HepG2 (cell line): ENCODE measurements around the gene RIMOC1. TPM values are rescaled to one million over a fixed set of nuclear protein-coding genes. Genes with fewer than 3 reads are reported as not detected.

Experiments
- KLF13 ChIP-seq: sonication (generic); formaldehyde crosslinking; IDR thresholded peaks from 2 replicates; pipeline ENCODE4 v1.4.0; 2020; ENCODE audit warnings: mild to moderate bottlenecking, missing genetic modification reagents
- LCORL ChIP-seq, 2 experiments: fragments of 450-650 bp in 1 of 2; sonication (generic) in 1 of 2; formaldehyde crosslinking in 1 of 2; IDR thresholded peaks; 2 replicates each; pipeline versions ENCODE4 v1.5.0 to v1.6.1; 2017 to 2020; ENCODE audit warnings: antibody characterized with exemption in 1 of 2, missing genetic modification reagents in 1 of 2
- SMAD1 ChIP-seq: sonication (generic); formaldehyde crosslinking; IDR thresholded peaks from 2 replicates; pipeline ENCODE4 v1.4.0; 2020; ENCODE audit warnings: missing genetic modification reagents, low read depth, mild to moderate bottlenecking, borderline replicate concordance
- ZC3H13 ChIP-seq: sonication (generic); formaldehyde crosslinking; IDR thresholded peaks from 2 replicates; pipeline ENCODE4 v1.8.1; 2023; ENCODE audit warnings: mild to moderate bottlenecking, missing genetic modification reagents, moderate library complexity
- ZFP36L1 ChIP-seq: sonication (generic); formaldehyde crosslinking; IDR thresholded peaks from 2 replicates; pipeline ENCODE4 v1.8.0; 2022; ENCODE audit warnings: mild to moderate bottlenecking, missing genetic modification reagents, moderate library complexity
- ZNF235 ChIP-seq: sonication (generic); formaldehyde crosslinking; IDR thresholded peaks from 2 replicates; pipeline ENCODE4 v1.8.1; 2023; ENCODE audit warnings: mild to moderate bottlenecking, missing genetic modification reagents, borderline replicate concordance
- ZNF3 ChIP-seq: IDR thresholded peaks from 2 replicates; pipeline ENCODE4 v1.7.0; 2017; ENCODE audit warnings: inconsistent platforms
- ZNF337 ChIP-seq: sonication (generic); formaldehyde crosslinking; IDR thresholded peaks from 2 replicates; pipeline ENCODE4 v1.5.1; 2020; ENCODE audit warnings: missing genetic modification reagents, low read depth, mild to moderate bottlenecking, borderline replicate concordance
- ZNF484 ChIP-seq: sonication (generic); formaldehyde crosslinking; IDR thresholded peaks from 2 replicates; pipeline ENCODE4 v1.5.1; 2020; ENCODE audit warnings: mild to moderate bottlenecking, low read depth, missing genetic modification reagents, borderline replicate concordance
- ZNF547 ChIP-seq: sonication (generic); formaldehyde crosslinking; IDR thresholded peaks from 2 replicates; pipeline ENCODE4 v1.5.1; 2020; ENCODE audit warnings: mild to moderate bottlenecking, missing genetic modification reagents
- ZNF687 ChIP-seq: sonication (generic); formaldehyde crosslinking; IDR thresholded peaks from 2 replicates; pipeline ENCODE4 v1.5.1; 2020; ENCODE audit warnings: mild to moderate bottlenecking, missing genetic modification reagents, moderate library complexity
- polyA plus RNA-seq, 8 experiments: library from polyadenylated mRNA; depleted of rRNA in 3 of 8; stranded (reverse) in 7 of 8; unstranded in 1 of 8; fragments of >200 nt; fragmentation: Illumina TruSeq in 4 of 8; extraction: Trizol in 4 of 8; gene quantifications; 2 replicates each; pipeline versions ENCODE4 v1.2.1 to v1.2.3, GENCODE V29; 2011 to 2016; ENCODE audit warnings: low read depth in 4 of 8, missing spikeins in 1 of 8, mixed read lengths in 1 of 8; ENCODE audit not compliant: insufficient read depth in 1 of 8
- total RNA-seq, 5 experiments: library from RNA; depleted of rRNA; stranded (reverse); fragments of >200 nt; fragmentation: Illumina TruSeq; extraction: Trizol; gene quantifications; 2 replicates each; pipeline ENCODE4 v1.2.3, GENCODE V29; 2016; ENCODE audit warnings: low read depth in 1 of 5
- TF ChIP-seq, protein P1 (sequence below): sonication (generic); formaldehyde crosslinking; conservative IDR thresholded peaks from 2 replicates; pipeline ENCODE4 v1.8.1; 2023; ENCODE audit warnings: missing genetic modification reagents

Gene RIMOC1
- total and polyA plus RNA-seq, 2 of the 13 experiments (the other 11 are each of a cell fraction or from before 2014, with no cell fraction given) = 16.3 to 16.9 TPM

DNA sequence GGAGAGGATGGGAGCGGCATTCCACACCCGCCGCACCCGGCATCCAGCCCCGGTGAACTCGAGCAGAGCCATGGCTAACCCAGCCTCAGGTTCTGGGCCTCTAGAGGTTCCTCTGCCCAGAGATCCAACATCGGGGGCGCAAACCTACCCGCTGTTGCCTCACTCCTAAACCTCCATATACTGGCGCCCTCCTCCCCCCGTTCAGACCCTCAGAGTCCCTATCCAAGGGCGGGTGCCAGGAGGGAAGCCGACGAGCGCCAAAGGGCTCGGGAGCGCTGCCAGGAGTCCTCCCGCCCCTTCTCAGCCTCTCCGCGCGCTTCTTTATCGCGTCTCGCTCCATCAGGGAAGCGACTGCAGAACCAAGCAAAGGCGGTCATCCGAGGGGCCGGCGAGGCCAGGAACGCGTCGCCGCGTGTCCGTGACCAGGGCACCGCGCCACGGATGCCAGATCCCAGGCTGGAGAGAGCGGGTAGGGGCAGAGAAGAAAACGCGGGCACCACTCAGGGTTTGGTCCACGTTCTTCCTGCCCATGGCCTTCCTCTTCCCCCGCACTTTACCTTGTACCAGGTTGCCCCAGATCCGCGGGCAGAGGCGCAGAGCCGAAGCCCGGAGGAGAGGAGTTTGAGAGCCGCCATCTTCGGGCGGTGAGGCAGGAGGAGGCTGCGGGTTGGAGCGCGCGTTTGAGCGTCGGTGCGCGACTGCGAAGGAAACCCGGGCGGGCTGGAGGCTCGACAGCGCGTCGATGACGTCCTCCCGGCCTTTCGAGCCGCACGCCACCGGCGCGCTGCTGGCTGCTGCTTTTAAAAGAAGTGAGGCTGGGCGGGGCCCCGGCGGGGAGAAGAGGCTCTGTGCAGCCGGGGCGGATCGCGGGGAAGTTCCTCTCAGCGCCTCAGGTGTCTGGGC, 34.2 kb upstream of the RIMOC1 start, which contains the start of gene OXCT1 (continued):
- TF ChIP-seq SMAD1 (CRISPR knock-in tag) = no peak
- TF ChIP-seq, protein P1, sequence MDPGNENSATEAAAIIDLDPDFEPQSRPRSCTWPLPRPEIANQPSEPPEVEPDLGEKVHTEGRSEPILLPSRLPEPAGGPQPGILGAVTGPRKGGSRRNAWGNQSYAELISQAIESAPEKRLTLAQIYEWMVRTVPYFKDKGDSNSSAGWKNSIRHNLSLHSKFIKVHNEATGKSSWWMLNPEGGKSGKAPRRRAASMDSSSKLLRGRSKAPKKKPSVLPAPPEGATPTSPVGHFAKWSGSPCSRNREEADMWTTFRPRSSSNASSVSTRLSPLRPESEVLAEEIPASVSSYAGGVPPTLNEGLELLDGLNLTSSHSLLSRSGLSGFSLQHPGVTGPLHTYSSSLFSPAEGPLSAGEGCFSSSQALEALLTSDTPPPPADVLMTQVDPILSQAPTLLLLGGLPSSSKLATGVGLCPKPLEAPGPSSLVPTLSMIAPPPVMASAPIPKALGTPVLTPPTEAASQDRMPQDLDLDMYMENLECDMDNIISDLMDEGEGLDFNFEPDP (CRISPR knock-in tag) = no peak
- no peak for TF ChIP-seq KLF13 (CRISPR knock-in tag)
- 0 out of 2 replicates have a peak, but pooled peaks have one; percentile 29 for TF ChIP-seq ZNF547 (CRISPR knock-in tag)
- no peak for TF ChIP-seq ZC3H13 (CRISPR knock-in tag)
- TF ChIP-seq LCORL (IDR thresholded peaks at IDR 0.05) = no peak
- 0 out of 2 replicates have a peak, but pooled peaks have one; percentile 39 for TF ChIP-seq LCORL (CRISPR knock-in tag; IDR thresholded peaks at IDR 0.05)
- TF ChIP-seq ZNF687 (CRISPR knock-in tag) = peak; percentile 76
- no peak for TF ChIP-seq ZFP36L1 (CRISPR knock-in tag)
- TF ChIP-seq ZNF3 (CRISPR knock-in tag) = no peak
- no peak for TF ChIP-seq ZNF484 (CRISPR knock-in tag)
- TF ChIP-seq ZNF337 (CRISPR knock-in tag) = no peak
- no peak for TF ChIP-seq ZNF235 (CRISPR knock-in tag)
